TTC549 (cell line): Measurements from ENCODE around the gene ARHGAP28.
"Not testable (repeated sequence)": the region's sequence is repeated elsewhere in the genome, so short reads cannot be mapped to it uniquely, and the experiment has no call there.

Source experiments
- FAIRE-seq: peaks from 2 replicates; lab custom pipeline; 2012; peaks lifted over from hg19 to GRCh38; lab: Jason Lieb, UNC

ARHGAP28 gene

DNA sequence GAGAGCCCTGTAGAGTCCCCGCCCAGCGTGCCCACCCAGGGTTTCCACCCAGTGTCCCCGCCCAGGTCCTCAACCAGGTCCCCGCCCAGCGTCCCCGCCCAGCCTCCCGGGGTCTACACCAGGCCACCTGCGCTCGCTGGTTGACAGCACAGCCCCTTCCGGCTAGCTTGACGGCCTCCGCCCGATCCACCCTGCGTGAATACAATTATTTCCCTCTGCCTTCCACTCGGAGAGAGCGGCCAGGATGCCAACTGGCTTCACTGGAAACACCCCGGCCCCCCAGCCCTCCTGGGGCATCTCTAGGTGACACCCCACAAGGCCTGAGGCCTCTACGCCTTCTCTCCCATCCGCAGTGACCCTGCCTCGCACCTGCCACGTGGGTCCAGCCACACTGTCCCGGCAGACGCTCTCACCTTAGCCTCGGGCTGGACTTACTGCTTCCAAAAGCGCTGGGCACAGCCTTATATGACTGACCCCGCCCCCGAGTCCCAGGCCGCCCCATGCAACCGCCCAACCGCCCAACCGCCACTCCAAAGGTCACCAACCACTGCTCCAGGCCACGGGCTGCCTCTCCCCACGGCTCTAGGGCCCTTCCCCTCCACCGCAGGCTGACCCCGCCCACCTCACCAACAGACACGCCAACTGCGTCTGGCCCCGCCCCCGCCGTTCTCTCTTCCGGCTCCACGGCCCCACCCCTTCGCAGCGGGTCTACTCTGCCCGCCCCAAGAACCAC lies 200.0 kb downstream of the ARHGAP28 start:
- FAIRE-seq, result no peak

DNA sequence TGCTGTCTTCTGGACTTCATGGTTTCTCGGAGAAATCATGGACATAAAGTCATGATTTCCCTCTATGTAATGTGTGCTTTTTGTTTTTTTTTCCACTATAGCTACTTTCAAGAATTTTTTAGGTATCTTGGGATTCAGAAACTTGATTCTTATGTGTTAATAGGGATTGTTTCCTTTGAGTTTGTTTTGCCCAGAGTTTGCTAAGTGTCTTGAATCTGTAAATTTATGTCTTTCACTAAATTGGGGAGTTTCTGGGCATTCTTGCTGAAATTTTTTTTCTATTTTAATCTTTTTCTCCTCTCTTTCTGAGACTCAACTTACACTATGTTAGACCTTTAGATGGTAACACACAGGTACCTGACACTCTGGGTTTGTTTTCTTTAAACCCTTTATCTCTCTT lies 205.3 kb downstream of the ARHGAP28 start:
- no peak for FAIRE-seq

GRCh38 chr18:6938003-6938402 lies 208.5 kb downstream of the ARHGAP28 start:
- FAIRE-seq, result no peak

DNA sequence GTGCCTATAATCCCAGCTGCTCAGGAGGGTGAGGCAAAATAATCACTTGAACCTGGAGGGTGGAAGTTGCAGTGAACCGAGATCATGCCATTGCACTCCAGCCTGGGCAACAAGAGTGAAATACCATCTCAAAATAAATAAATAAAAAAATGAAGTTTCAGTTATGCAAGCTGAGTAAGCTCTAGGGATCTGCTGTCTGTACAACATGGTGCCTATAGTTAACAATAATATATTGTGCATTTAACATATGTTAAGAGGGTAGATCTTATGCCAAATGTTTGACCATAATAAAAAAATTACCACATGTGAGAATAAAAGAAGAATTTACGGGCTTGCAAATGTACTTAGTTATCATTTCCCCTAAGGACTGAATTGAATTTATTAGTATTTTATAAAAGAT lies 208.9 kb downstream of the ARHGAP28 start:
- FAIRE-seq, result not testable (repeated sequence)

GRCh38 chr18:6939972-6940371 lies 210.5 kb downstream of the ARHGAP28 start:
- no peak for FAIRE-seq

- no peak for FAIRE-seq
Measured at GRCh38 chr18:6940451-6940850, 210.9 kb downstream of the ARHGAP28 start.

GRCh38 chr18:6941996-6942395 lies 212.5 kb downstream of the ARHGAP28 start:
- FAIRE-seq, result no peak

GRCh38 chr18:6942742-6943141 lies 213.2 kb downstream of the ARHGAP28 start:
- FAIRE-seq, result no peak

DNA sequence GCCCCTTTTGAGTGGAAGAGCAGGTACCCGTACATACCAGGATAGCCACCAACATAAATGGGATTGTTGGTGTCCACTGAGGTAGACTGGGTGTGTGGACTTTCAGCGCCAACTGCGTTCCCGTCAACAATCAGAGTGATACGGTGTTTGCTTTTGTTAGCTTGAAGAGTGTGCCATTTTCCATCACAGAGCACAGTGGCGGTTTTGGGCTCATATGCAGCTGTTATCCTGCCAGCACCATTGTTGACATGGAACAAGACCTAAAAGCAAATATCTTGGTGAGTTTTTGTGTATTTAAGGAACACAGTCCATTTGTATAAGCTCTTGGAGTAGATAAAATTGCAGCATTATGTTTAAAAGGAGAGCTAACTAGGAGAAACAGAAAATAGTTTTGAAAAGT lies 213.6 kb downstream of the ARHGAP28 start:
- no peak for FAIRE-seq

- no peak for FAIRE-seq
Measured at GRCh38 chr18:6947338-6948030, 218.0 kb downstream of the ARHGAP28 start.

DNA sequence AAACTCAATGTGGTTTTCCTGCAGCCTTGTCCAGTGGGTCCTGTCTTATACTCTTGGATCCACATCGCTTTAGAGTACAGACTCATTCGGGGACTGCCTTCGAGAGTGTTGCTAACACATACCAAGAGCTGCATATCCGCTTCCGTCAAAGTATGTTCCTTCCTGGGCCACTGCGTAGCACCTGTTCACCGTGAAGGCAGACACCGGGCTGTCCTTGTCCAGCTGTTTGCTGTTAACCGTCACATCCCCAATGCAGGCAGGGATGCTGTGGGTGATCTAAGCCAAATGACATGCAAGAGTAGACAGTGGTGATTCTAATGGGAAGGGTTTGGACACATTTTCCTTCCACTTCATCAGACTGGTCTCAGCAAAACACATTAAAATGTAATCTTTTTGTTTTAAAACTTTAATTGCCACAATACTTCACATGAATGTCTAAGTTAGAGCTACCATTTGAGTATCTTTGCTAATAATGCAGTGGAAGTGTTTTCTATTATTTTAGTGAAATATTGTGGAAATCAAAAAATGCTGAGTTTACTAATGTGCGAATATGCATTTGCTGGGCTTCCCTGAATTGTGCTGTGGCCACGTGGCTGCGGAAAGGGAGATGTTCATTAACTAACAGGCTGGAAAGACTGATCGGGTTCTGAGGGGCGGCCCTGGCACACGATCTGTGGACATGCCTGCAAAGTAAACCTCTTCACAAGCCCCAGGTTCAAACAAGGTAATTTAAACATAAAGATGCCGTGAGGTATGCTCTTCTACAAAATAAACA lies 219.0 kb downstream of the ARHGAP28 start:
- no peak for FAIRE-seq

DNA sequence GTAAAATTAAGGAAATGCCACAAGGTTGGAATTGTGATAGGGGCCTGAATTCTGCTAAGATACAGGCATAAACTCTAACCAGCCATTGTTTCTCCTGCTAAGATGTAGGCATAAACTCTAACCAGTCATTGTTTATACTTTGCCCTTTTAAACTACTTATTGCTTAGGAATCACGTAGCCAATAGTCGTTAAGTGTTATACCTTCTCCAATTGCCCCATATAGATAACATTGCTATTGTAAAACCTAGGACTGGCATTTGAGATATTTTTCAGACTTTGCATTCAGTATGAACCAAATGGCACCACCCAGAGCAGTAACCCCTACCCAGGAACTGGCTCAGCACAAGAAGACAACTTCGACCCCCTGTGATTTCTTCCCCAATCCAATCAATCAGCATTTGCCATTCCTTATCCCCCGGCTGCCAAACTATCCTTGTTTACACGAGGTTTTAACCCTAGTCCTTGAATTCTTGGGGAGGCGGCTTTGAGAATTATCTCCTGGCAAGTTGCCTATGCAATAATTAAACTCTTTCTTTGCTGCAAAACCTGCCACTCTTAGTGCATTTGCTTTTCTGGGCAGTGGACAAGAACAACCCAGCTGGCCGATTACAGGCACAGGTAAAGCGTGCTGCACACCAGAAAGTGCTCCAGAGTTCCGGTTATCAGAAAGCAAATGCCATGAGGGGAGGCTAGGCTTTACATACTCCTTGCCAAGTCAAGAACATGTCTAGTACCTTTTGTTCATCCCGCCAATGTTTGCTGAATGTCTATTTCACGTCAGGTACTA lies 220.5 kb downstream of the ARHGAP28 start:
- no peak for FAIRE-seq

DNA sequence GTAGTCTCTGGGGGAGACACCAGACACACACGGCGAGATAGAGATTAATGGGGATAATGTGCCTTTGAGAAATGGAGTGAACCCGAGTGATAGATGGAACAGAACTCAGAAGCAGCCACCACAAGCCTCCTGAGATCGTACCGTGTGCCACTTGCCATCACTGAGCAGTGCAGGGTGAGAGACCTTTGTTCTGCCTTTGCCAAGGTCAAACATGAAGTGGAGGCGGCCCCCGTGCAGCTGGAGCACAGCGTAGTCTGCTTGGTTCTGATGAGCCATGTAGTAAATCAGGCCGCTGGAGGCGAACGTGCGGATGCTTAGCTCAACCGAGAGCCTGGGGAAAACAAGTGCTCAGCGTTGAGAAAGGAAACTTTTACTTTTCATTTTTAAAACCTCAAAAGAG lies 221.1 kb downstream of the ARHGAP28 start:
- FAIRE-seq, result no peak

GRCh38 chr18:6951336-6952090 lies 222.0 kb downstream of the ARHGAP28 start:
- no peak for FAIRE-seq

GRCh38 chr18:6954501-6954900 lies 225.0 kb downstream of the ARHGAP28 start:
- FAIRE-seq, result no peak

GRCh38 chr18:6955304-6955703 lies 225.8 kb downstream of the ARHGAP28 start:
- no peak for FAIRE-seq

DNA sequence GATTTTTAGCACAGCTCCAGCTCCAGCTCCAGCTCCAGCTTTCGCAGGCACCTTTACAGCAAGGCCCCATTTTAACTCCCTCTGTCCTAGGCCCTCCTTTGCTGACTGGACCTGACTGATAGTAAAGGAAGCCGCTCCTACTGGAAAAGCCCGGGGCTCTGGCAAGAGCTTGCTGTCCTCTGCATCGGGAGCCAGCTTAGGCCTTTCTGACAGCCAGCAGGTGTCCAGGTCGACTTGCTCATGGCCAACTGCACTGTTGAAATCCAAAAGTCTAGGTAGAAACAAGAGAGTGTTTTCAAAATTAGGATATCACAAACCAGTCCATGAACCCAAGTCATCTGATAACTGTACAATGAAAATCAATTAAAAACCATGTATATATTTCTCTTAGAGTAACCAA lies 227.0 kb downstream of the ARHGAP28 start:
- FAIRE-seq, result no peak

DNA sequence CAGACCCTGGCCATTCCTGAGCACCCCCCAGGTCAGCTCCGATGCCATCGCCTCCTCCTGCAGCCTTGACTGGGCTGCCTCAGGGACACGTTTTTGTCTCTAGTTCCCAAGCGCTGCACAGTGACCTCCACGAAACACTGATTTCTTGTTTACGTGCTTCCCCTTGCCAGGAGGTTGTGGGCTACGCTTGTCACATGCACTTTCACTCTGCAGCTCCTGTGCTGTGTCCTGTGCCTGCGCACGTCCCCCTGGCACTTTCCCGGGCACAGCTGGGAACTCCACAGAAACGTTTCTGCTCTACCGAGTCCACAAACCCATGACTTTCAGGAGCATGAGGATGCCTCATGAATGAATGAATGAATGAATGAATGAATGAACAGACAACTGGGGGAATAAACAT lies 227.5 kb downstream of the ARHGAP28 start:
- no peak for FAIRE-seq

DNA sequence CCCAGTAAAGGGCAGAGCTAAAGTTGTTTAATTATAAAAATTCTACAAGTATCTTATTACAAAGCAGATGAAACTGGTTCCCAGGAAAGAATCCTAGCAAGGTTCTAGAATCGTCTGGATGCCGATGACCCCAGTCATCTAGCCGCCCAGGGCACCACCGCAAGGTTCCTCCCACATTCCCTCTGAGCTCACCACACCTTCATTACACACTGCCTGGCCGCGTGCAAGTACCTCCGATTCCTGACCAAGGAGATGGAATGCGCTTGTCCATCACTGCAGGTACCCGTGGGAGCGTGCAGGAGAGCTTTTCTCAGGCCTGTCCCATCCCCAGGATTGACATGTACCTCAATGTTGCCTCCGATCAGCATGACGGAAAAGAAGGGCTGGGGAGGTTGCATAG lies 229.6 kb downstream of the ARHGAP28 start:
- FAIRE-seq, result no peak

- FAIRE-seq, result no peak
Measured at GRCh38 chr18:6960124-6960523, 230.6 kb downstream of the ARHGAP28 start.

- FAIRE-seq, result no peak
Measured at GRCh38 chr18:6960656-6961055, 231.1 kb downstream of the ARHGAP28 start.

GRCh38 chr18:6961331-6961730 lies 231.8 kb downstream of the ARHGAP28 start:
- no peak for FAIRE-seq
